Ovary (tissue), 9 donors: ENCODE measurements around the gene CDH22. TPM values are rescaled to one million over a fixed set of nuclear protein-coding genes. Genes with fewer than 3 reads are reported as not detected.

ENCODE experiments used
- DNase-seq, 5 donors: peaks; one replicate each; pipeline ENCODE4 v3.0.0-alpha.2; 2019 to 2020
- H3K27ac ChIP-seq, 2 donors: fragments of 200-600 bp; one replicate each; pipeline versions ENCODE4 v1.5.1 to v1.8.0; 2019 to 2022
- H3K27me3 ChIP-seq: fragments of 200-600 bp; one replicate; pipeline ENCODE4 v1.8.0; 2022
- H3K36me3 ChIP-seq: fragments of 200-600 bp; sonication (generic); one replicate; pipeline ENCODE4 v1.5.1; 2019
- H3K4me1 ChIP-seq: one replicate; pipeline ENCODE4 v1.8.1; 2013; ENCODE audit warnings: mild to moderate bottlenecking, moderate library complexity; ENCODE audit not compliant: insufficient read depth
- H3K4me3 ChIP-seq: fragments of 200-600 bp; sonication (generic); one replicate; pipeline ENCODE4 v1.5.1; 2017
- H3K9me3 ChIP-seq, 2 donors: fragments of 200-600 bp in 1 of 2; sonication (generic) in 1 of 2; one replicate each; pipeline versions ENCODE4 v1.5.1 to v1.8.1; 2013 to 2019; ENCODE audit warnings: mild to moderate bottlenecking in 1 of 2, moderate library complexity in 1 of 2
- CTCF ChIP-seq, 3 donors: fragments of 450-650 bp in 2 of 3; fragments of 200-600 bp in 1 of 3; IDR thresholded peaks; one replicate each; pipeline versions ENCODE4 v1.5.1 to v1.8.0; 2016 to 2022; ENCODE audit warnings: antibody characterized with exemption in 3 of 3, mild to moderate bottlenecking in 1 of 3
- EP300 ChIP-seq: sonication (generic); formaldehyde crosslinking; IDR thresholded peaks from one replicate; pipeline ENCODE4 v1.6.1; 2017; ENCODE audit warnings: antibody characterized with exemption
- POLR2A ChIP-seq: fragments of 450-650 bp; IDR thresholded peaks from one replicate; pipeline ENCODE4 v1.6.1; 2017; ENCODE audit warnings: antibody characterized with exemption, mild to moderate bottlenecking, moderate library complexity
- WGBS, 3 donors: extraction: QIAGEN DNeasy Blood & Tissue Kit in 1 of 3; methylation state at CpG; one replicate each; pipeline versions ENCODE4 v1.1.5 to v1.1.7; 2013 to 2017; 5-methylcytosine and 5-hydroxymethylcytosine counted together
- intact Hi-C, 4 donors: fragments of 100-400 bp; cut with DNase I; formaldehyde crosslinking; loops; one replicate each; pipeline versions ENCODE4 v1.11.0 to v1.15.1; 2022 to 2023
- polyA plus RNA-seq, 2 donors: library from polyadenylated mRNA; stranded (reverse); fragments of 200-250 nt in 1 of 2; fragments of 350-450 nt in 1 of 2; fragmentation: Illumina TruSeq in 1 of 2; extraction: RNeasy Lipid Tissue Mini Kit (QIAGEN cat#74804) in 1 of 2; gene quantifications; one replicate each; pipeline ENCODE4 v1.2.3, GENCODE V29; 2013 to 2014
- total RNA-seq, 7 donors: library from RNA; depleted of rRNA in 2 of 7; stranded (reverse); fragments of >200 nt in 2 of 7; fragmentation: NEBNext Ultra II Directional in 3 of 7; extraction: Animal tissue kit (Norgen Biotek cat#: 25700) in 3 of 7; gene quantifications; one replicate each; pipeline versions ENCODE4 v1.1.0 to v1.2.4, GENCODE V29; 2016 to 2023
- donor health status: DM: no; HTN: no; CAD: no; lungs with moderate emphysema.
- donor health status: DM: no; HTN: no; CAD: no.
- donor health status: Bipolar disorder and iron deficiency.
- donor health status: DM: yes; HTN: yes; CAD: no.
- donor health status: DM: no; HTN: no; CAD: no.
- donor health status: DM: yes; HTN: yes; CAD: no.

The CDH22 gene
- total and polyA plus RNA-seq, 9 donors, result 0.10 to 1.5 (median 0.36) TPM

GRCh38 chr20:46221256-46221833 is 87.0 kb downstream of the CDH22 start:
- WGBS, 3 donors, result 82 to 87% (median 84%) methylated on average over 9 of the region's 9 CpGs
- TF ChIP-seq POLR2A, result no peak
- TF ChIP-seq EP300, result no peak
- TF ChIP-seq CTCF (IDR thresholded peaks at IDR 0.05), result no peak
- no peaks in the 10 kb centered on the region for H3K36me3 ChIP-seq
- no peak overlapping the region for H3K4me3 ChIP-seq
- H3K27me3 ChIP-seq, result no peaks in the 10 kb centered on the region
- no peak overlapping the region for H3K27ac ChIP-seq
- H3K4me1 ChIP-seq, result no peaks in the 10 kb centered on the region
- intact Hi-C loops, result no loop called here
- DNase-seq, result no peak
- H3K9me3 ChIP-seq, result no peaks in the 10 kb centered on the region

- H3K4me3 ChIP-seq, result no peak overlapping the region
- no peak for TF ChIP-seq EP300
- no peak for TF ChIP-seq CTCF (IDR thresholded peaks at IDR 0.05)
- no peak for TF ChIP-seq POLR2A
- H3K27ac ChIP-seq, result no peak overlapping the region
- intact Hi-C loops, result no loop called here
- H3K9me3 ChIP-seq, result no peaks in the 10 kb centered on the region
- DNase-seq, result no peak
- 73 to 75% (median 73%) methylated on average over 10 of the region's 10 CpGs for WGBS, 3 donors
- H3K27me3 ChIP-seq, result no peaks in the 10 kb centered on the region
- H3K36me3 ChIP-seq, result no peaks in the 10 kb centered on the region
- no peaks in the 10 kb centered on the region for H3K4me1 ChIP-seq
Measured at GRCh38 chr20:46220455-46221207, 87.7 kb downstream of the CDH22 start.

GRCh38 chr20:46219920-46220319 is 88.4 kb downstream of the CDH22 start:
- Histone ChIP-seq H3K9me3 (no peaks in the 10 kb centered on the region), H3K4me1 (no peaks in the 10 kb centered on the region), H3K27ac (no peak overlapping the region), H3K4me3 (no peak overlapping the region), H3K36me3 (no peaks in the 10 kb centered on the region), H3K27me3 (no peaks in the 10 kb centered on the region)
- intact Hi-C loops, result no loop called here
- WGBS, 3 donors, result 32 to 84% (median 83%) methylated on average over 2 of the region's 2 CpGs
- no peak for DNase-seq
- TF ChIP-seq POLR2A (no peak), EP300 (no peak), CTCF (IDR thresholded peaks at IDR 0.05) (no peak)

GRCh38 chr20:46219190-46219589 is 89.1 kb downstream of the CDH22 start:
- Histone ChIP-seq H3K4me1 (no peaks in the 10 kb centered on the region), H3K27ac (no peak overlapping the region), H3K4me3 (no peak overlapping the region), H3K27me3 (no peaks in the 10 kb centered on the region), H3K36me3 (no peaks in the 10 kb centered on the region), H3K9me3 (no peaks in the 10 kb centered on the region)
- TF ChIP-seq CTCF (IDR thresholded peaks at IDR 0.05), result no peak
- DNase-seq, result no peak
- WGBS, 3 donors, result 69 to 79% (median 79%) methylated on average over 4 of the region's 4 CpGs
- intact Hi-C loops, result no loop called here
